ENCODE data around the gene HOXA5.

HOXA5 gene

DNA sequence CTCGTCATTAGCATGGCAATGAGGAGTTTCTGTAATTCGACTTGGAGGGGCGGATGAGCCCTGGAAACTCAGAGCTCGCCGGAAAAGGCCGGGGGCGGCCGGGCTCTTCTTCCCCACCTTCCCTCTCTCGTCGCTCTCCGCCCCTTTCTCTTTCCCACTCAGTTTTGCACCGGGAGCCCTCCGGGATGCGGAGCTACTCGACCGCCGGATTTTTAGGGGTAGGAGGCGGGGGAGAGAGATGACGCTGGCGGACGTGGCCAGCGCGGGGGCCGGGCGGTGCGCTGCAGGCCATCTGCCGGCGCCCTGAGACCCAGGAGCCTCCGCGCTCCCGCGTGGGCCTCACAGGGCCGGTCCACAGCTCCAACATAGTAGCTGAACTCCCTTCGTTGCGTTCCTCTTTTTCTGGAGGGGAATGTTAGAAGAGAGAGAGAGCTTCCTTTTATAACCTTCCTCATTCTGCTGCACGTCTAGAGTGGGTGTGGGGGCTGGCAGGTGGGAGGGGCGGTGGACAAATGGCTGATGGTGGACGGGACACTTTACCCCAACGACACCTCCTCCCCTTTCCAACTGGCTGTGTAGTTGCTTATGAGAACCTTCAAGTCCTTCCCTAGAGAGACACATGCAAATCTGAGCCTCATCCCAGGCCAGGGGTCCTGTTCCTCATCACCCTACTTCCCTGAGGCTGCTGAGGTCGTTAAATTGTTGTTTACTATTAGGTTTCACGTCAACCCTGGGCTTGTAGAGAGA lies 46.5 kb downstream of the HOXA5 start:
- DNase-seq (ENCODE audit: low spot score), result no peak
- TF ChIP-seq, protein P1, sequence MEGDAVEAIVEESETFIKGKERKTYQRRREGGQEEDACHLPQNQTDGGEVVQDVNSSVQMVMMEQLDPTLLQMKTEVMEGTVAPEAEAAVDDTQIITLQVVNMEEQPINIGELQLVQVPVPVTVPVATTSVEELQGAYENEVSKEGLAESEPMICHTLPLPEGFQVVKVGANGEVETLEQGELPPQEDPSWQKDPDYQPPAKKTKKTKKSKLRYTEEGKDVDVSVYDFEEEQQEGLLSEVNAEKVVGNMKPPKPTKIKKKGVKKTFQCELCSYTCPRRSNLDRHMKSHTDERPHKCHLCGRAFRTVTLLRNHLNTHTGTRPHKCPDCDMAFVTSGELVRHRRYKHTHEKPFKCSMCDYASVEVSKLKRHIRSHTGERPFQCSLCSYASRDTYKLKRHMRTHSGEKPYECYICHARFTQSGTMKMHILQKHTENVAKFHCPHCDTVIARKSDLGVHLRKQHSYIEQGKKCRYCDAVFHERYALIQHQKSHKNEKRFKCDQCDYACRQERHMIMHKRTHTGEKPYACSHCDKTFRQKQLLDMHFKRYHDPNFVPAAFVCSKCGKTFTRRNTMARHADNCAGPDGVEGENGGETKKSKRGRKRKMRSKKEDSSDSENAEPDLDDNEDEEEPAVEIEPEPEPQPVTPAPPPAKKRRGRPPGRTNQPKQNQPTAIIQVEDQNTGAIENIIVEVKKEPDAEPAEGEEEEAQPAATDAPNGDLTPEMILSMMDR (IDR thresholded peaks at IDR 0.05; ENCODE audit: poor library complexity, severe bottlenecking), result no peak
- no peaks in the 10 kb centered on the region for H3K27me3 ChIP-seq (ENCODE audit: insufficient read depth, poor library complexity, severe bottlenecking)
- no peaks in the 10 kb centered on the region for H3K9me3 ChIP-seq (ENCODE audit: severe bottlenecking)
- H3K4me3 ChIP-seq (ENCODE audit: severe bottlenecking), result peak overlapping the region; percentile 66
- peak overlapping the region; percentile 85 for H3K27ac ChIP-seq (ENCODE audit: poor library complexity, severe bottlenecking)
- peaks cover 7% of the 10 kb centered on the region for H3K4me1 ChIP-seq (ENCODE audit: insufficient read depth, poor library complexity, severe bottlenecking)
- ATAC-seq (ENCODE audit: low read depth), result peak; percentile 4; the same call in 1 of the 3 replicates
- peaks cover 16% of the 10 kb centered on the region for H3K36me3 ChIP-seq (ENCODE audit: low read depth)

- DNase-seq (ENCODE audit: low spot score) (peak; percentile 89), ATAC-seq (ENCODE audit: low read depth) (peak; percentile 62)
- H3K36me3 ChIP-seq (ENCODE audit: low read depth), result peaks cover 16% of the 10 kb centered on the region
- TF ChIP-seq, protein P1 (IDR thresholded peaks at IDR 0.05; ENCODE audit: poor library complexity, severe bottlenecking), result peak; percentile 24
- peak within 1 kb of the TSS; percentile 66 for H3K4me3 ChIP-seq (ENCODE audit: severe bottlenecking)
- no peaks in the 10 kb centered on the region for H3K9me3 ChIP-seq (ENCODE audit: severe bottlenecking)
- no peaks in the 10 kb centered on the region for H3K27me3 ChIP-seq (ENCODE audit: insufficient read depth, poor library complexity, severe bottlenecking)
- peaks cover 7% of the 10 kb centered on the region for H3K4me1 ChIP-seq (ENCODE audit: insufficient read depth, poor library complexity, severe bottlenecking)
- H3K27ac ChIP-seq (ENCODE audit: poor library complexity, severe bottlenecking), result peak within 1 kb of the TSS; percentile 85
Measured at GRCh38 chr7:27095897-27096767, 47.3 kb downstream of the HOXA5 start, which contains the start of gene HOXA1. TSS of gene HOXA1 (minus strand) at chr7:27096000. CDS start at chr7:27095912, 88 bp downstream.

DNA sequence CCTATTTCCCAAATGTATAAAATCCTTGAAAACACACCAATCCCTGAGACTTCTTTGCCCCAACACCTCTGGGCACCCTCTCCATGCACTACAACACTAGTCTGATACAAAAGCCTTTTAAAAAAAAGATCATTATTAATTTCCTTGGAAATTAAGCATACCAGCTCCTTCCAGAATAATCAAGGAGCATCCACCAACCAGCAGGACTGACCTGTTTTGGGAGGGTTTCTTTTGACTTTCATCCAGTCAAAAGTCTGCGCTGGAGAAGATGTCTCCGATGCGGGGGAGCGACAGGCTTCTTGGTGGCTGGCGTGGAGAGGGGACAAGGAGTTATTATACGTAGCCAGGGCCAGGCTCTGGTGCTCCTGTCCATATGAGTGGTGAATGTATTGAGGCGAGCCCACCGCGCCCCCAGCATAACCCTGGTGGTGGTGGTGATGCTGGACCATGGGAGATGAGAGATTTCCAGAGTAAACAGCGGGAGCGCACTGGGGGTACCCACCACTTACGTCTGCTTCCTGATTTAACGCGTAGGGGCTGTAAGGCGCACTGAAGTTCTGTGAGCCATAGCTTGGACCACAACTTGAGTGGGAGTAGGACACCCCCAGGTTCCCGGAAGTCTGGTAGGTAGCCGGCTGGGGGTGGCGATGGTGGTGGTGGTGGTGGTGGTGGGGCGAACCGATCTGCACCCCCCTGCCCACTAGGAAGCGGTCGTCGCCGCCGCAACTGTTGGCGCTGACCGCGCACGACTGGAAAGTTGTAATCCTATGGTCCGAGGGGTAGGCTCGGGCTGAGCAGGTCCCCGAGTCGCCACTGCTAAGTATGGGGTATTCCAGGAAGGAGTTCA lies 48.2 kb downstream of the HOXA5 start:
- H3K36me3 ChIP-seq (ENCODE audit: low read depth), result peaks cover 13% of the 10 kb centered on the region
- peaks cover 7% of the 10 kb centered on the region for H3K4me1 ChIP-seq (ENCODE audit: insufficient read depth, poor library complexity, severe bottlenecking)
- peak overlapping the region; percentile 66 for H3K4me3 ChIP-seq (ENCODE audit: severe bottlenecking)
- DNase-seq (ENCODE audit: low spot score) (no peak), ATAC-seq (ENCODE audit: low read depth) (no peak)
- no peaks in the 10 kb centered on the region for H3K27me3 ChIP-seq (ENCODE audit: insufficient read depth, poor library complexity, severe bottlenecking)
- no peaks in the 10 kb centered on the region for H3K9me3 ChIP-seq (ENCODE audit: severe bottlenecking)
- TF ChIP-seq, protein P1 (IDR thresholded peaks at IDR 0.05; ENCODE audit: poor library complexity, severe bottlenecking), result no peak
- H3K27ac ChIP-seq (ENCODE audit: poor library complexity, severe bottlenecking), result peak overlapping the region; percentile 85

DNA sequence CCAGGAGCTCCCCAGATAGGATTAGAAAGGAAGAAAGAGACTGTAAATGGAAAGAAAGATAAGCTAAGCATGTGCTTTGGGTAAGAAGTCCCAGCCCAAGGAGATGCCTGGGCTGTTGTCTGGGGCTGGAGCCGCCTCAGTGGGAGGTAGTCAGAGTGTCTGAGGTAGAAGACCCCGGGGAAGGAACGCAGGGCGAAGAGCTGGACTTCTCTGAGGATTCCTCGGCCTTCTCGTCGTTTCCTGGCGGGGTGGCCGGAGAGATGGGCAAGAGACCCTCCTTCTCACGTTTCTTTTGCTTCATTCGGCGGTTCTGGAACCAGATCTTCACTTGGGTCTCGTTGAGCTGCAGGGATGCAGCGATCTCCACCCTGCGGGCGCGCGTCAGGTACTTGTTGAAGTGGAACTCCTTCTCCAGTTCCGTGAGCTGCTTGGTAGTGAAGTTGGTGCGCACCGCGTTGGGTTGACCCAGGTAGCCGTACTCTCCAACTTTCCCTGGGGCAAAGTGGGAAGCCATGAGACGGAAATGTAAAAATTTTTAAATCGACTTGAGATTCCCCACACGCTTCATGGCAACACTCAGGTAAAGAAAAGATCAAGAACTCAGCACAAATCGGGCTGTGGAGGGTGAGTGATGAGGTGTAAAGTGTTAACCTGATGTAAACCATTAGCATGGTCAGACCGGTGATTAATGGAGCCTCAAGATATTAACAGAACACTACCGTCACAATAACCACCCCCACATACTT lies 49.0 kb downstream of the HOXA5 start:
- H3K27me3 ChIP-seq (ENCODE audit: insufficient read depth, poor library complexity, severe bottlenecking), result no peaks in the 10 kb centered on the region
- H3K27ac ChIP-seq (ENCODE audit: poor library complexity, severe bottlenecking), result no peak overlapping the region
- TF ChIP-seq, protein P1 (IDR thresholded peaks at IDR 0.05; ENCODE audit: poor library complexity, severe bottlenecking), result no peak
- no peaks in the 10 kb centered on the region for H3K9me3 ChIP-seq (ENCODE audit: severe bottlenecking)
- peak overlapping the region; percentile 66 for H3K4me3 ChIP-seq (ENCODE audit: severe bottlenecking)
- ATAC-seq (ENCODE audit: low read depth) (no peak), DNase-seq (ENCODE audit: low spot score) (no peak)
- H3K36me3 ChIP-seq (ENCODE audit: low read depth), result peaks cover 5% of the 10 kb centered on the region
- H3K4me1 ChIP-seq (ENCODE audit: insufficient read depth, poor library complexity, severe bottlenecking), result peaks cover 3% of the 10 kb centered on the region
